SK-N-SH (cell line): ENCODE data around the gene TPSG1. TPM values are rescaled to one million over a fixed set of nuclear protein-coding genes. Genes with fewer than 3 reads are reported as not detected.
"Not testable (repeated sequence)": the region's sequence is repeated elsewhere in the genome, so short reads cannot be mapped to it uniquely, and the experiment has no call there.

Source experiments
- CTCF ChIA-PET: fragments of 300-600, 350-600 bp; formaldehyde crosslinking; extraction: SDS; loops from one replicate; lab custom pipeline; 2021; lab: Yijun Ruan, JAX
- POLR2A ChIA-PET: fragments of 350-600 bp; sonication (Branson Sonifier 250); formaldehyde crosslinking; extraction: SDS; loops from one replicate; lab custom pipeline; 2020; ENCODE audit warnings: antibody characterized with exemption, inconsistent platforms; lab: Yijun Ruan, JAX
- DNase-seq: peaks from one replicate; pipeline ENCODE4 v3.0.0; 2012
- H2AFZ ChIP-seq: fragments of 200-600 bp; sonication (generic); 2 replicates; pipeline ENCODE4 v1.8.1; 2016; ENCODE audit warnings: antibody characterized with exemption, mild to moderate bottlenecking, low read depth
- H3F3A ChIP-seq: fragments of 200-600 bp; sonication (generic); replicated peaks from 2 replicates; pipeline ENCODE3; 2016; ENCODE audit warnings: antibody characterized with exemption, mild to moderate bottlenecking; ENCODE audit not compliant: insufficient read depth
- H3K27ac ChIP-seq, 2 experiments: fragments of 200-500 bp in 1 of 2; fragments of 200-600 bp in 1 of 2; sonication (Bioruptor generic) in 1 of 2; sonication (generic), shearing (Covaris generic) in 1 of 2; 2 replicates each; pipeline versions ENCODE4 v1.5.1 to v1.6.1; 2014 to 2016; ENCODE audit warnings: low read depth in 2 of 2, inconsistent platforms in 1 of 2, low read length in 1 of 2, mild to moderate bottlenecking in 1 of 2, mixed read lengths in 1 of 2
- H3K27me3 ChIP-seq: fragments of 200-600 bp; sonication (generic), shearing (Covaris generic); 2 replicates; pipeline ENCODE4 v1.6.1; 2016; ENCODE audit warnings: mixed run types; ENCODE audit not compliant: insufficient read depth
- H3K36me3 ChIP-seq, 2 experiments: fragments of 200-500 bp in 1 of 2; fragments of 200-600 bp in 1 of 2; sonication (Bioruptor generic) in 1 of 2; sonication (generic) in 1 of 2; replicated peaks in 1 of 2; 2 replicates each; pipeline versions ENCODE3 to v1.5.1; 2014 to 2016; ENCODE audit warnings: low read length in 1 of 2, mild to moderate bottlenecking in 1 of 2; ENCODE audit not compliant: insufficient read depth in 2 of 2, control insufficient read depth in 1 of 2
- H3K4me1 ChIP-seq, 2 experiments: fragments of 200-500 bp in 1 of 2; fragments of 200-600 bp in 1 of 2; sonication (Bioruptor generic) in 1 of 2; sonication (generic), shearing (Covaris generic) in 1 of 2; 2 replicates each; pipeline versions ENCODE4 v1.5.1 to v1.6.1; 2014 to 2016; ENCODE audit warnings: low read depth in 1 of 2, low read length in 1 of 2, mixed run types in 1 of 2; ENCODE audit not compliant: insufficient read depth in 2 of 2, control insufficient read depth in 1 of 2
- H3K4me2 ChIP-seq: fragments of 200-600 bp; sonication (generic), shearing (Covaris generic); 2 replicates; pipeline ENCODE4 v1.6.1; 2017; ENCODE audit warnings: mixed run types
- H3K4me3 ChIP-seq, 2 experiments: fragments of 200-500 bp in 1 of 2; fragments of 200-600 bp in 1 of 2; sonication (Bioruptor generic) in 1 of 2; sonication (generic), shearing (Covaris generic) in 1 of 2; 2 replicates each; pipeline versions ENCODE4 v1.5.1 to v1.8.1; 2014 to 2016; ENCODE audit warnings: low read depth in 2 of 2, inconsistent platforms in 1 of 2, low read length in 1 of 2, mild to moderate bottlenecking in 1 of 2, mixed read lengths in 1 of 2, moderate library complexity in 1 of 2
- H3K79me2 ChIP-seq: fragments of 200-600 bp; sonication (generic); 2 replicates; pipeline ENCODE4 v1.8.1; 2017; ENCODE audit warnings: mild to moderate bottlenecking; ENCODE audit not compliant: insufficient read depth
- H3K9ac ChIP-seq: fragments of 200-600 bp; sonication (generic); 2 replicates; pipeline ENCODE4 v1.6.1; 2017; ENCODE audit warnings: mixed run types
- H3K9me2 ChIP-seq: fragments of 200-600 bp; sonication (generic); 2 replicates; pipeline ENCODE4 v1.6.1; 2017; ENCODE audit warnings: mixed run types
- H3K9me3 ChIP-seq: fragments of 200-600 bp; sonication (generic); 2 replicates; pipeline ENCODE4 v1.6.1; 2017; ENCODE audit warnings: mixed run types, mild to moderate bottlenecking, moderate library complexity
- H4K20me1 ChIP-seq: fragments of 200-600 bp; sonication (generic); 2 replicates; pipeline ENCODE4 v1.6.1; 2017; ENCODE audit warnings: mild to moderate bottlenecking, mixed run types; ENCODE audit not compliant: insufficient read depth
- EP300 ChIP-seq, 2 experiments: IDR thresholded peaks; 2 replicates each; pipeline versions ENCODE4 v1.4.0 to v1.6.1; 2012; ENCODE audit warnings: borderline replicate concordance in 1 of 2, low read depth in 1 of 2, low read length in 1 of 2
- FOXJ3 ChIP-seq: sonication (generic); formaldehyde crosslinking; IDR thresholded peaks from 2 replicates; pipeline ENCODE4 v1.5.1; 2020; ENCODE audit warnings: mild to moderate bottlenecking, missing genetic modification reagents
- FOXM1 ChIP-seq: IDR thresholded peaks from 2 replicates; pipeline ENCODE4 v1.4.0; 2012; ENCODE audit warnings: low read depth, mild to moderate bottlenecking
- GABPA ChIP-seq: IDR thresholded peaks from 2 replicates; pipeline ENCODE4 v1.4.0; 2012; ENCODE audit warnings: low read depth, mild to moderate bottlenecking
- MEF2A ChIP-seq: IDR thresholded peaks from 2 replicates; pipeline ENCODE4 v1.4.0; 2012; ENCODE audit warnings: low read depth, borderline replicate concordance
- MXI1 ChIP-seq: IDR thresholded peaks from 2 replicates; pipeline ENCODE4 v1.6.1; 2012; ENCODE audit warnings: mild to moderate bottlenecking, low read depth, low read length, improper control_type of control experiment
- PBX3 ChIP-seq: IDR thresholded peaks from 2 replicates; pipeline ENCODE4; 2012
- RAD21 ChIP-seq: IDR thresholded peaks from 2 replicates; pipeline ENCODE4 v1.6.1; 2012; ENCODE audit warnings: mild to moderate bottlenecking, low read length
- REST ChIP-seq: IDR thresholded peaks from 2 replicates; pipeline ENCODE4 v1.6.1; 2012; ENCODE audit warnings: mild to moderate bottlenecking, low read depth, low read length, moderate library complexity
- TEAD4 ChIP-seq: IDR thresholded peaks from 2 replicates; pipeline ENCODE4 v1.4.0; 2012; ENCODE audit warnings: mild to moderate bottlenecking, borderline replicate concordance; ENCODE audit not compliant: insufficient read depth
- YY1 ChIP-seq: IDR thresholded peaks from 2 replicates; pipeline ENCODE4 v1.4.0; 2012; ENCODE audit warnings: low read depth, mild to moderate bottlenecking
- WGBS: methylation state at CpG from one replicate; pipeline ENCODE4 v1.1.6; 2017; ENCODE audit warnings: low lambda C conversion rate; 5-methylcytosine and 5-hydroxymethylcytosine counted together
- polyA plus RNA-seq, 3 experiments: library from polyadenylated mRNA; depleted of rRNA; stranded (reverse); fragments of >200 nt; gene quantifications; 2 replicates each; pipeline ENCODE4 v1.2.3, GENCODE V29; 2012

The TPSG1 gene
- polyA plus RNA-seq, 1 of the 3 experiments (the other 2 are of a cell fraction), result not detected

GRCh38 chr16:1271380-1271723 lies 46.3 kb upstream of the TPSG1 start:
- no peak for DNase-seq
- no peak for TF ChIP-seq EP300 (IDR thresholded peaks at IDR 0.05; ENCODE audit: borderline replicate concordance in 1 of 2, low read depth in 1 of 2, low read length in 1 of 2)
- TF ChIP-seq PBX3, result no peak
- TF ChIP-seq RAD21, result no peak
- no peak for TF ChIP-seq REST
- TF ChIP-seq TEAD4, result no peak
- TF ChIP-seq GABPA, result no peak
- TF ChIP-seq MXI1, result no peak
- TF ChIP-seq FOXM1, result no peak
- no peak for TF ChIP-seq YY1
- TF ChIP-seq MEF2A, result no peak
- no peak for TF ChIP-seq FOXJ3 (CRISPR knock-in tag)
- ChIA-PET POLR2A (interaction anchor here (0.6 kb wide), 1 partner anchor 513 kb away, joined by 3 read pairs; no protein-coding TSS in a partner anchor), CTCF (interaction anchor here (0.7 to 1.6 kb wide), 2 partner anchors 19 to 30 kb away, joined by 3 to 6 read pairs; no protein-coding TSS in a partner anchor)
- no peak overlapping the region for H3K4me3 ChIP-seq
- H3F3A ChIP-seq, result no peaks in the 10 kb centered on the region
- H3K79me2 ChIP-seq, result no peaks in the 10 kb centered on the region
- H3K27ac ChIP-seq, result no peak overlapping the region
- 0% methylated on average over 5 of the region's 12 CpGs for WGBS
- peaks cover 73% of the 10 kb centered on the region for H3K27me3 ChIP-seq
- H3K4me1 ChIP-seq, result peaks cover 0 to 19% of the 10 kb centered on the region in 2 experiments; a peak in 1 of 4 replicates
- no peak overlapping the region for H2AFZ ChIP-seq
- no peaks in the 10 kb centered on the region for H4K20me1 ChIP-seq
- H3K9me3 ChIP-seq, result no peaks in the 10 kb centered on the region
- H3K4me2 ChIP-seq, result no peak overlapping the region
- H3K9ac ChIP-seq, result no peak overlapping the region
- H3K36me3 ChIP-seq, result no peaks in the 10 kb centered on the region
- no peaks in the 10 kb centered on the region for H3K9me2 ChIP-seq

- DNase-seq, H3K9ac ChIP-seq, H3K4me3 ChIP-seq, H3F3A ChIP-seq, H3K27ac ChIP-seq, H3K79me2 ChIP-seq, H3K4me2 ChIP-seq, H2AFZ ChIP-seq, H3K36me3 ChIP-seq, POLR2A ChIA-PET, H3K9me3 ChIP-seq, H3K9me2 ChIP-seq, H4K20me1 ChIP-seq: not testable (repeated sequence)
- Histone ChIP-seq H3K27me3 (peaks cover 64% of the 10 kb centered on the region), H3K4me1 (peaks cover 0 to 19% of the 10 kb centered on the region in 2 experiments; a peak in 1 of 4 replicates)
- WGBS, result 58% methylated on average over 2 of the region's 7 CpGs
- CTCF ChIA-PET, result interaction anchor here (1.6 kb wide), 1 partner anchor 32 kb away, joined by 6 read pairs; no protein-coding TSS in a partner anchor
Observed at GRCh38 chr16:1269418-1269817, 44.4 kb upstream of the TPSG1 start.
